Activated naive CD4-positive, alpha-beta T cell treated with anti-CD3 and anti-CD28 coated beads, Interleukin-2, amount 50 U/mL, for 72 hours (primary cell): ENCODE data around the gene SOX11. TPM values are rescaled to one million over a fixed set of nuclear protein-coding genes. Genes with fewer than 3 reads are reported as not detected.
A peak's percentile ranks its signal among the peaks of the same experiment; 100 is the strongest.
"Not testable (repeated sequence)": the region's sequence is repeated elsewhere in the genome, so short reads cannot be mapped to it uniquely, and the experiment has no call there.

Experiments
- ATAC-seq, 2 donors: fragments of 150-1000 bp; cut with Tn5 transposase; 2 replicates each; pipeline ENCODE4 v1.10.0; 2021; ENCODE audit warnings: mild to moderate bottlenecking in 2 of 2, moderate library complexity in 2 of 2
- DNase-seq, 2 donors: peaks; one replicate each; pipeline ENCODE4 v3.0.0; 2021 to 2022; ENCODE audit warnings: low spot score in 2 of 2
- H3K27ac Mint-ChIP-seq, 2 donors: one replicate each; pipeline ENCODE4 v1.8.0; 2022; ENCODE audit warnings: mild to moderate bottlenecking in 2 of 2, mixed read lengths in 2 of 2
- H3K36me3 Mint-ChIP-seq, 2 donors: one replicate each; pipeline ENCODE4 v1.8.0; 2022; ENCODE audit warnings: mixed read lengths in 2 of 2
- H3K9me3 Mint-ChIP-seq, 2 donors: one replicate each; pipeline ENCODE4 v1.8.0; 2022; ENCODE audit warnings: mixed read lengths in 2 of 2
- total RNA-seq, 2 donors: library from RNA; stranded (reverse); gene quantifications; one replicate each; pipeline ENCODE4 v1.2.3, GENCODE V29; 2022

The SOX11 gene
- total RNA-seq, result not detected

DNA sequence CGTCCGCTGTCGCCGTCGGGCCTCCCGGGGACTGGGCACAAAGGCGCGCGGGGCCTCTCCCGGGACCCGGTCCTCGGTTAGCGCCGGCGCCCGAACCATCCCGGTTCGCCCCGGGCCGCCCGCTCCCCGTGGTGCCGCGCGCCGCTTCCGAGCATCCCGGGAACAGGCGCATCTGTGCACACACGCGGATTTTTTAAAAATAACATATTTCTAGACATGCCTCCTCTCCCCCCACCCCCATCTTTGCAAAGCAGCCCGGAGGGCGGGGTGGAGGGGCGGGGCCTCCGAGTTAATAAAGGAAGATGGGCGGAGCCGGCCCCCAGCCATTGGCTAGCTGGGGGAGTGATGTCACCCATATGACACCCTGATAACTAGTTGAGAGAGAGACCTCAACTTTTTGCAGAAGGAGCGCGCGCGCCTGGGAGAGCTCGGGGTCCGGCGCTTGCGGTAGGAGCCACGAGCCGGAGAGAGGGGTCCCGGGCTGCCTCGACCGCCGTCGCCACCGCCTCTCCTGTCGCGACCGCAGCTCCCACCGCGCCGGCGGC lies at the start of gene SOX11:
Gene SOX11 (plus strand): TSS at position 400 of the 545 bp plus-strand sequence. CDS start 338 bp downstream, outside the sequence.
- no peaks in the 10 kb centered on the region for H3K9me3 Mint-ChIP-seq
- ATAC-seq, result no peak
- H3K27ac Mint-ChIP-seq, result peak within 1 kb of the TSS in 1 of 2 donors; percentile 36
- peaks cover 21 to 24% of the 10 kb centered on the region in 2 donors for H3K36me3 Mint-ChIP-seq
- DNase-seq, result no peak

- H3K27ac Mint-ChIP-seq, ATAC-seq, H3K9me3 Mint-ChIP-seq, DNase-seq, H3K36me3 Mint-ChIP-seq: not testable (repeated sequence)
These were observed 39.5 kb upstream of the SOX11 start for GRCh38 chr2:5652734-5653133.

DNA sequence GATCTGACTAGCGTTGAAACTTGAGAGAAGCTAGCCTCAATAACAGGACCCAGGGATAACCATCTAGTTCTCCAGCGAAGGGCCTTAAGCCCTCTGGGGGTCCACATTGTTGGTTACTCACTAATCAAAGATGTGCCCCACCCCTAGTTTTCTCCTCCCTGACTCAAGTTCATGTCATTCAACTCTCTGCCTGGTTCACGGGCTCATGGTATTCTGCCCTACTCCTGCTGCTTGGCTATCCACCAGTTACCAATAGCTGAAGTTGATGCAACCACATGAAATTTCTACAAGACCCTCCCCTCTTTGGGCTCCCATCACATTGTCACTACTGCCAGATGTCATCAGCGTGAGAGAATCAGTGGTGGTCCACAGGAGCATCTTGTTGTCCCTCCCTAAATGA lies 38.4 kb upstream of the SOX11 start:
- H3K36me3 Mint-ChIP-seq, H3K9me3 Mint-ChIP-seq, ATAC-seq, DNase-seq: not testable (repeated sequence)
- peak overlapping the region in 1 of 2 donors; percentile 74 for H3K27ac Mint-ChIP-seq

GRCh38 chr2:5657231-5657630 lies 35.0 kb upstream of the SOX11 start:
- ATAC-seq (no peak), DNase-seq (no peak)
- Mint-ChIP-seq H3K9me3 (peaks cover 0 to 4% of the 10 kb centered on the region in 2 donors), H3K27ac (no peak overlapping the region), H3K36me3 (peaks cover 0 to 5% of the 10 kb centered on the region in 2 donors)

GRCh38 chr2:5660591-5660990 lies 31.6 kb upstream of the SOX11 start:
- peaks cover 0 to 8% of the 10 kb centered on the region in 2 donors for H3K9me3 Mint-ChIP-seq
- no peak for DNase-seq
- H3K27ac Mint-ChIP-seq, result no peak overlapping the region
- peaks cover 0 to 5% of the 10 kb centered on the region in 2 donors for H3K36me3 Mint-ChIP-seq
- no peak for ATAC-seq

GRCh38 chr2:5661362-5661761 lies 30.8 kb upstream of the SOX11 start:
- DNase-seq (no peak), ATAC-seq (no peak)
- no peak overlapping the region for H3K27ac Mint-ChIP-seq
- H3K36me3 Mint-ChIP-seq, result peaks cover 0 to under 1% of the 10 kb centered on the region in 2 donors
- H3K9me3 Mint-ChIP-seq, result peaks cover 0 to 4% of the 10 kb centered on the region in 2 donors

GRCh38 chr2:5664278-5664681 lies 27.9 kb upstream of the SOX11 start:
- no peak overlapping the region for H3K27ac Mint-ChIP-seq
- no peak for ATAC-seq
- peaks cover 7 to 8% of the 10 kb centered on the region in 2 donors for H3K9me3 Mint-ChIP-seq
- no peak for DNase-seq
- no peaks in the 10 kb centered on the region for H3K36me3 Mint-ChIP-seq

DNA sequence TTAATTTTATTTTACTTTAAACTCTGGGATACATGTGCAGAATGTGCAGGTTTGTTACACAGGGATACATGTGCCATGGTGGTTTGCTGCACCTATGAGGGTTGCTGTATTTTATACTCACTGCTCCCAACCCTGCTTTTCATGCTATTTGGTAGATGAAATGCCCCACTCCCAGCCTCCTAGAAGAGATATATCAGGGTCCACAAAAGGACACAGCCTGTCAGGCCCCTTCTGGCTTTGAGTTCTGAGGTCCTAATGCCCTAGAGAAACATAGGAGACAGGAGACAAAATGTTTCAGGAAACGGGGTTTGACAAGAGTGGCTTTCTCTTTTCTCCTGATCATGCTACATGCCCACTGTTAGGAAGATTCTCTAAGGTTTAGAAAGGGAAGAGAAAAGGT lies 27.1 kb upstream of the SOX11 start:
- H3K36me3 Mint-ChIP-seq, result no peaks in the 10 kb centered on the region
- DNase-seq (no peak), ATAC-seq (no peak)
- H3K27ac Mint-ChIP-seq, result no peak overlapping the region
- peaks cover 7 to 8% of the 10 kb centered on the region in 2 donors for H3K9me3 Mint-ChIP-seq

GRCh38 chr2:5666798-5667197 lies 25.4 kb upstream of the SOX11 start:
- DNase-seq (no peak), ATAC-seq (no peak)
- H3K27ac Mint-ChIP-seq, result no peak overlapping the region
- peaks cover 7 to 8% of the 10 kb centered on the region in 2 donors for H3K9me3 Mint-ChIP-seq
- H3K36me3 Mint-ChIP-seq, result no peaks in the 10 kb centered on the region

DNA sequence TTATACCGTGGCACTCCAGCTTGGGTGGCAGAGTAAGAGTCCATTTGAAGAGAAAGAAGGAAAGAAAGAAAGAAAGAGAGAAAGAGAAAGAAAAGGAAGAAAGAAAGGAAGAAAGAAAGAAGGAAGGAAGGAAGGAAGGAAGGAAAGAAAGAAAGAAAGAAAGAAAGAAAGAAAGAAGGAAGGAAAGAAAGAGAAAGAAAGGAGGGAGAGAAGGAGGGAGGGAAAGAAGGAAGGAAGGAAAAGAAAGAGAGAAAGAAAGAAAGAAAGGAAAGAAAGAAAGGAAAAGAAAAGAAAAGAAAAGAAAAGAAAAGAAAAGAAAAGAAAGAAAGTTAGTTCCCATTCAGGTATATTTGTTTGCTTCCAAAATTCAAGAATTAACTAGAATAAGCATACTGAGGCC lies 24.5 kb upstream of the SOX11 start:
- not testable (repeated sequence) for H3K27ac Mint-ChIP-seq, ATAC-seq, H3K36me3 Mint-ChIP-seq, DNase-seq, H3K9me3 Mint-ChIP-seq

- Mint-ChIP-seq H3K9me3 (peaks cover 3 to 8% of the 10 kb centered on the region in 2 donors), H3K36me3 (no peaks in the 10 kb centered on the region), H3K27ac (no peak overlapping the region)
- ATAC-seq (no peak), DNase-seq (no peak)
These were observed 23.4 kb upstream of the SOX11 start for GRCh38 chr2:5668682-5669250.

GRCh38 chr2:5672749-5673144 lies 19.4 kb upstream of the SOX11 start:
- no peak for ATAC-seq
- DNase-seq, result no peak
- Mint-ChIP-seq H3K27ac (no peak overlapping the region), H3K36me3 (peaks cover 7 to 10% of the 10 kb centered on the region in 2 donors), H3K9me3 (peaks cover under 1 to 8% of the 10 kb centered on the region in 2 donors)

DNA sequence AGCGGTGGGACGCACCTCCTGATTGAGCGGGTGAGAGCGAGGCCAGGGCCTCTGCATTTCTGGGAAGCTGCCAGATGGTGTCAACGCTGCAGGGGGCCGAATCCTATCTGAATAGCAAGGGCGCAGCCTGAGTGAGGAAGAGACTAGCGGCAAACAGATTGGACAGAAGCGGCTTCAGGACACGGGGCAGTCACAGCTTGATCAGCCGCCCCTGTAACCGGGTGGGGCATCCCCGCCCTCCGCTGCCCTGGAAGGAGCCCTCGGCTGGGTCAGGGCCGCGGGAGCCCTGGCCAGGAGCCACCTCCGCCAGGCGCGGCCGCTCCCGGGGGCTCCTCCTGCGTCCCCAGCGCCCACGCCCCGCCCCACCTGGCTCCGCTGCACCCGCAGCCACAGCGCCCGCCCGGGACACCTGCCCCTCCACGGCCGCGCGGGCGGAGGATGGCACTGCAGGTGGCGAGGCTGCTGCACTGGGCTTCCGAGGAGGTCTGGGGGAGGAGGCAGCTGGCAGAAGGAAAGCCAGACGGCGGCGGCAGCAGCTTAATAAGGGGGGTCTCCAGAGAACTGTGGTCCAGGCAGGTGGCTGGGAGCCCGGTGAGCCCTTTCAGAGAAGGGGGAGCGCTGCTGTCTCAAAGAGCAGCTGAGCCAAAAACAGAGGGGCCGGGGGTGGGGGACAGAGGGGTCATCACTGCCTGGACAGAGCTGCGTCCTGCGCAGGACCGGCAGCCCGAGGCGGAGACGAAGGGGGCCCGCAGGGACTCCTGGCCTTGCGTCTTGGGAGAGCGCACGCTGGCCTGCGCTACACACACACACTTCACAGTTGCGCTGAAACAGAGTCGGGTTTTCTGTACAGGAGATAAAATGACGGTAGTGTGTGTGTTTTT lies 18.8 kb upstream of the SOX11 start:
- no peak for DNase-seq
- Mint-ChIP-seq H3K9me3 (peaks cover 0 to 8% of the 10 kb centered on the region in 2 donors), H3K36me3 (peaks cover 7 to 10% of the 10 kb centered on the region in 2 donors), H3K27ac (no peak overlapping the region)
- no peak for ATAC-seq

DNA sequence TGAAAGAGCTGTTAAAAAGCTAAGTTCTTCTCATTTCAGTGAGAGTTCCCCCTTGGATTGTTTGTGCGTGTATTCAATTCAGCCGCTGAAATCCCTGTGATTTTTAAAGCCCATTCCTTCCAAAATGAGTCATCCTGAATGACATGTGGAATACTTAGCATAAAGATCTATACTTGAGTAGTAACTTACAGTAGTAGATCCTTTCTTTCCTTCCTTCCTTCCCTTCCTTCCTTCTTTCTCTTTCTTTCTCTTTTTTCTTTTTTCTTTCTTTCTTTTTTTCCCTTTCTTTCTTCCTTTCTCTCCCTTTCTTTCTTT lies 18.2 kb upstream of the SOX11 start:
- Mint-ChIP-seq H3K27ac (no peak overlapping the region), H3K9me3 (peaks cover 0 to 6% of the 10 kb centered on the region in 2 donors), H3K36me3 (peaks cover 7 to 10% of the 10 kb centered on the region in 2 donors)
- DNase-seq (no peak), ATAC-seq (no peak)

DNA sequence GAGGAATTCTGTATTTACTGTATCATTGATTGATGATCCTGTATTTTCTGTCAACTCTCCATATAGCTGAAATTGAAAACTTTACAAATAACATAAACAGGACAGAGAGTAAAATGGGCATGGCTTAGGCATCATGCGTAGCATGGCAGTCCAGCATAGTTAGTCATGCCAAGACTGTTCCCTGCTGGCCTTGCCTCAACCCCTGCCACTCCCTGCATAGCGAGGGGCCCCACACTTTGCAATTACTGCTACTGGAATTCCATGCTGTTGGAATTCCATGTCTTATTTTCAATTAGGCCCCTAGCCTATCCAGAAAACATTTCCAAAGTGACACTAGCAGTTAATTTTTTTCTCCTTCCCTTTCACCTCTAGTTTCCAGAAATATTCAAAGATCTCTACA lies 15.1 kb upstream of the SOX11 start:
- Mint-ChIP-seq H3K27ac (no peak overlapping the region), H3K36me3 (peaks cover 7 to 14% of the 10 kb centered on the region in 2 donors), H3K9me3 (peaks cover 0 to 19% of the 10 kb centered on the region in 2 donors)
- ATAC-seq (no peak), DNase-seq (no peak)

GRCh38 chr2:5683471-5683870 lies 8.7 kb upstream of the SOX11 start:
- no peak for ATAC-seq
- no peak overlapping the region for H3K27ac Mint-ChIP-seq
- no peak for DNase-seq
- peaks cover 4 to 18% of the 10 kb centered on the region in 2 donors for H3K9me3 Mint-ChIP-seq
- H3K36me3 Mint-ChIP-seq, result peaks cover 0 to 9% of the 10 kb centered on the region in 2 donors

DNA sequence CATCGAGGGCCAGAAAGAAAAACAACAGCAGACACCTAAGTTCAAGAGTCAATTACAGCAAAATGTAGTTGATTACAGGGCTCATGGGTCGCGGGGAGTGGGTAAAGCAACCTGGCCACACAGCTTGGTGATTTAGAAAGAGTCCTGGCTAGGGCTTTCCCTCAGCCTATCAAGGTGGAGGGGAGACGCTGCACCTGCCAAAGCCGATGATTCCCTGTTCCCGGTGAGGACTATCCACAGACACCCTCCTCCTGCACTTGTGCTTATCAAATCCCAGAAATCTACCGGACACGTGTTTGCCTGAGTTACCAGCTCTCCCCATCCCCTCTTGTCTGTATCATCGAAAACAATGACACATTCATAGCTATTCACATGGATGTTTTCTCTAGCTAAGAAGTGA lies 7.0 kb upstream of the SOX11 start:
- Mint-ChIP-seq H3K27ac (no peak overlapping the region), H3K9me3 (peaks cover 4 to 15% of the 10 kb centered on the region in 2 donors), H3K36me3 (peaks cover 5 to 12% of the 10 kb centered on the region in 2 donors)
- ATAC-seq (no peak), DNase-seq (no peak)
